NCI-H748 treated with DMSO at 0.1 percent for 48 hours (cell line): ENCODE data around the gene INPP4B.
"Not testable (repeated sequence)": the region's sequence is repeated elsewhere in the genome, so short reads cannot be mapped to it uniquely, and the experiment has no call there.

ENCODE experiments used
- DNase-seq: peaks from one replicate; lab custom pipeline; 2025; lab: John Stamatoyannopoulos, UW

The INPP4B gene

GRCh38 chr4:142081025-142081424 lies 765.1 kb downstream of the INPP4B start:
- DNase-seq, result no peak

GRCh38 chr4:142079959-142080358 lies 766.1 kb downstream of the INPP4B start:
- DNase-seq, result no peak

- DNase-seq, result no peak
Observed at GRCh38 chr4:142077048-142077447, 769.1 kb downstream of the INPP4B start.

- DNase-seq, result not testable (repeated sequence)
Observed at GRCh38 chr4:142068304-142068703, 777.8 kb downstream of the INPP4B start.

- not testable (repeated sequence) for DNase-seq
Observed at GRCh38 chr4:142066562-142066961, 779.5 kb downstream of the INPP4B start.

GRCh38 chr4:142065086-142065647 lies 780.9 kb downstream of the INPP4B start:
- no peak for DNase-seq

GRCh38 chr4:142064181-142064580 lies 781.9 kb downstream of the INPP4B start:
- DNase-seq, result no peak

- no peak for DNase-seq
Observed at GRCh38 chr4:142045996-142046395, 800.1 kb downstream of the INPP4B start.

GRCh38 chr4:142044271-142044670 lies 801.8 kb downstream of the INPP4B start:
- no peak for DNase-seq

- no peak for DNase-seq
Observed at GRCh38 chr4:142043509-142043908, 802.6 kb downstream of the INPP4B start.

GRCh38 chr4:142041788-142042187 lies 804.3 kb downstream of the INPP4B start:
- no peak for DNase-seq

- no peak for DNase-seq
Observed at GRCh38 chr4:142040043-142040442, 806.1 kb downstream of the INPP4B start.

GRCh38 chr4:142036795-142037583 lies 809.1 kb downstream of the INPP4B start:
- no peak for DNase-seq

- no peak for DNase-seq
Observed at GRCh38 chr4:142035566-142035965, 810.5 kb downstream of the INPP4B start.

- DNase-seq, result no peak
Observed at GRCh38 chr4:142034101-142034500, 812.0 kb downstream of the INPP4B start.

GRCh38 chr4:142030010-142030409 lies 816.1 kb downstream of the INPP4B start:
- no peak for DNase-seq

GRCh38 chr4:142021761-142022160 lies 824.3 kb downstream of the INPP4B start:
- DNase-seq, result no peak

GRCh38 chr4:142021181-142021580 lies 824.9 kb downstream of the INPP4B start:
- no peak for DNase-seq

- no peak for DNase-seq
Observed at GRCh38 chr4:142016031-142016430, 830.1 kb downstream of the INPP4B start.

GRCh38 chr4:142009751-142010150 lies 836.4 kb downstream of the INPP4B start:
- DNase-seq, result no peak

- no peak for DNase-seq
Observed at GRCh38 chr4:142005519-142005918, 840.6 kb downstream of the INPP4B start.

- no peak for DNase-seq
Observed at GRCh38 chr4:141999446-142000143, 846.5 kb downstream of the INPP4B start.

GRCh38 chr4:141995056-141995455 lies 851.0 kb downstream of the INPP4B start:
- DNase-seq, result no peak
